Measurements from ENCODE around the gene FANCB.

The FANCB gene

GRCh38 chrX:14826319-14826718 is 46.5 kb downstream of the FANCB start:
- TF ChIP-seq CTCF (conservative IDR thresholded peaks at IDR 0.05; ENCODE audit: low read depth), result no peak
- DNase-seq (ENCODE audit: low spot score), result no peak
- CTCF ChIA-PET, result no interaction called here
- POLR2A ChIA-PET (ENCODE audit: low non-redundant PET), result no interaction called here
- H3K27ac ChIP-seq, result no peak overlapping the region

DNA sequence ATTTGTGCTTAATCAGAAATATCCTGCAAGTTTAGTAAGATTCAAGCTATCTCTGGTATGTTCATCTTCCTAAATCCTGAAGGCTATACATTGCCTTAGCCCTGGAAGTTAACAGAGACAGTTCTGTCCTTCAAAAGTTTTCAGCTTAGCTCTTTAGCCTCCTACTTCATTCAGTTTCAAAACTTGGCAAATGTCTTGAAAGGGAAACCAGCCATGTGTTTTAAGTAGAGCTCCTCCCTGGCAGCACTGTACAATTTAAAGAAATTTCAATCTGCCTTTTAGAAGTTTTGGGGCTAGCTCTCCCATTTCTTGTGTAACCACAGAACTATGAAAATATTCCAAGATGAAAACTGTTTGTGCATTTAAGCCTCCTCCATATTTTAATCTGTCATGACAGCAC is 47.0 kb downstream of the FANCB start:
- no peak for TF ChIP-seq CTCF (conservative IDR thresholded peaks at IDR 0.05; ENCODE audit: low read depth)
- ChIA-PET CTCF (interaction anchor here (0.7 kb wide), 1 partner anchor 10 kb away, joined by 3 read pairs; no protein-coding TSS in a partner anchor), POLR2A (ENCODE audit: low non-redundant PET) (no interaction called here)
- no peak for DNase-seq (ENCODE audit: low spot score)
- no peak overlapping the region for H3K27ac ChIP-seq

DNA sequence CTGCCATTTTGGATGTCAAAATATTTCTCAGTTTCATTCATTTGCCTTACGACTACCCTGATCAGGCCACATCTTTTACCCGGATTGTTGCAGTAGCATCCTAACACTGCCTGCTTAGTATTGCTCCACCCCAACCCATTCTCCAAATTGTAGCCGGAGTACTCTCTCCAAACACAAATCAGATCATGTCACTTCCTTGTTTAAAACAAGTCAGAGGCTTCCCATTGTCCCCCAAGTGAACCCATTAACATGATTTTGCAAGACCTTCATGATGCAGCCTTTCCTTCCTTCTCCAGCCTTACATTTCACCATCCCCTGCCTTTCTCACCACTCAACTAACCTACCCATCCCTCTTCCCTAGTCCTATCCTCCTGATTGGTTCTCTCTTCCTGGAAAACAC is 53.1 kb downstream of the FANCB start:
- CTCF ChIA-PET, result no interaction called here
- DNase-seq (ENCODE audit: low spot score), result no peak
- TF ChIP-seq CTCF (conservative IDR thresholded peaks at IDR 0.05; ENCODE audit: low read depth), result no peak
- H3K27ac ChIP-seq, result no peak overlapping the region
- POLR2A ChIA-PET (ENCODE audit: low non-redundant PET), result no interaction called here

DNA sequence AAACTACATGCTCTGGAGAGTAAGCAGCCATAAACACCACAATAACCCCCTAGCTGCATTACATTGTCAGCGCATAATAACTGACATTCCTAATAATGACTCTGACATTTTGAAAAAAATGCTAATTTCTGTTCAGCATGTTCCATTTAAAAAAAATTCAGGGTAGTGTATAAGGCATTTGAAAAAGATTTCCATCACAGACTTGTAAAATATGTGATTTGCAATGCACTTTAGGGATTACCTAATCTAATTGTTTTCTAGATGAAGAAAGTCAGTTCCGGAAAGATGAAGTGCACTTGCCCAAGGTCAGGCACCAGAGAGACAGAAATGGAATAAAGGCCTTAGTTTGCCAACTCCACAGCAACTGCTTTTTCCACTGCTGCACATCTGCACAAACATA is 55.3 kb downstream of the FANCB start:
- no peak for TF ChIP-seq CTCF (conservative IDR thresholded peaks at IDR 0.05; ENCODE audit: low read depth)
- DNase-seq (ENCODE audit: low spot score), result no peak
- POLR2A ChIA-PET (ENCODE audit: low non-redundant PET), result no interaction called here
- CTCF ChIA-PET, result no interaction called here
- H3K27ac ChIP-seq, result no peak overlapping the region

- no peak for DNase-seq (ENCODE audit: low spot score)
These were observed 69.7 kb downstream of the FANCB start for GRCh38 chrX:14802943-14803710.

GRCh38 chrX:14801136-14801535 is 71.7 kb downstream of the FANCB start:
- no peak for TF ChIP-seq CTCF (conservative IDR thresholded peaks at IDR 0.05; ENCODE audit: low read depth)
- H3K27ac ChIP-seq, result no peak overlapping the region
- POLR2A ChIA-PET (ENCODE audit: low non-redundant PET), result no interaction called here
- CTCF ChIA-PET, result no interaction called here
- no peak for DNase-seq (ENCODE audit: low spot score)

More at GRCh38 chrX:14802943-14803710, 69.7 kb downstream of the FANCB start:
- H3K27ac ChIP-seq, result no peak overlapping the region
- POLR2A ChIA-PET (ENCODE audit: low non-redundant PET), result no interaction called here
- TF ChIP-seq CTCF (conservative IDR thresholded peaks at IDR 0.05; ENCODE audit: low read depth), result no peak
- CTCF ChIA-PET, result no interaction called here
